ENCODE measurements around the gene ABITRAM.
"Not testable (repeated sequence)": the region's sequence is repeated elsewhere in the genome, so short reads cannot be mapped to it uniquely, and the experiment has no call there.

Gene ABITRAM

DNA sequence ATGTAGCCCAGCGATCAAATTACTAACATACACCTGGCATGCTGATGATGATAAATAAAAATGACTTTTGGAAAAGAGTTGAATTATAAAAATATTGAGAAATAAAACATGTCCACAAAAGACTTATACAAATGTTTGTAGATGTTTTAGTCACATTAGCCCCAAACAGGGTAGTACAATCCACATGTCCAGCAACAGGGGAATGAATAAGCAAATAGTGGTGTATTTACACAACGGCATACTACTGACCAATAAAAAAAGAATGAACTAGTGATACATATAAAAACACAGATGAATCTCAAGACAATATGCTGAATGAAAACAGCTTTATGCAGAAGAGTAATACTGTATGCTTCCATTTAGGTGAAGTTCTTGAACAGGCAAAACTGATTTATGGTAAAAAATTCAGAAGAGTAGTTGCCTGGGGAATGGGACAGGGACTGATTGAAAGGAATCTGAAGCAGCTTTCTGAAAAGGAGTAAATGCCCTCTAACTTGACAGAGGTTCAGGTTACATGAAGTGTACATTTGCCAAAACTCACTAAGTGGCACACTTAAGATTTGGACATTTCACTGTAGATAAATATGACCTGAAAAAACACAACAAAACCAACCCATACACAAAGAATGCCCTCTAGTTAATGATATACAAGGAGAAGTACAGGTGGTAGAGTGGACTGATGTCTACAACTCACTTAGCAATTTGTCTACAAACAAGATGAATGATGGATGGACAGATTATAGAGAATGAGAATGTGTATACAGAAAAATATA, 36.7 kb upstream of the ABITRAM start:
- no peak for DNase-seq (ENCODE audit: low read depth)
- H3K4me3 ChIP-seq (ENCODE audit: control insufficient read depth, low read depth, low read length) = no peak overlapping the region
- TF ChIP-seq, protein P1, sequence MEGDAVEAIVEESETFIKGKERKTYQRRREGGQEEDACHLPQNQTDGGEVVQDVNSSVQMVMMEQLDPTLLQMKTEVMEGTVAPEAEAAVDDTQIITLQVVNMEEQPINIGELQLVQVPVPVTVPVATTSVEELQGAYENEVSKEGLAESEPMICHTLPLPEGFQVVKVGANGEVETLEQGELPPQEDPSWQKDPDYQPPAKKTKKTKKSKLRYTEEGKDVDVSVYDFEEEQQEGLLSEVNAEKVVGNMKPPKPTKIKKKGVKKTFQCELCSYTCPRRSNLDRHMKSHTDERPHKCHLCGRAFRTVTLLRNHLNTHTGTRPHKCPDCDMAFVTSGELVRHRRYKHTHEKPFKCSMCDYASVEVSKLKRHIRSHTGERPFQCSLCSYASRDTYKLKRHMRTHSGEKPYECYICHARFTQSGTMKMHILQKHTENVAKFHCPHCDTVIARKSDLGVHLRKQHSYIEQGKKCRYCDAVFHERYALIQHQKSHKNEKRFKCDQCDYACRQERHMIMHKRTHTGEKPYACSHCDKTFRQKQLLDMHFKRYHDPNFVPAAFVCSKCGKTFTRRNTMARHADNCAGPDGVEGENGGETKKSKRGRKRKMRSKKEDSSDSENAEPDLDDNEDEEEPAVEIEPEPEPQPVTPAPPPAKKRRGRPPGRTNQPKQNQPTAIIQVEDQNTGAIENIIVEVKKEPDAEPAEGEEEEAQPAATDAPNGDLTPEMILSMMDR (IDR thresholded peaks at IDR 0.05; ENCODE audit: control insufficient read depth, insufficient read depth, low read depth, low read length, missing control alignments) = no peak

DNA sequence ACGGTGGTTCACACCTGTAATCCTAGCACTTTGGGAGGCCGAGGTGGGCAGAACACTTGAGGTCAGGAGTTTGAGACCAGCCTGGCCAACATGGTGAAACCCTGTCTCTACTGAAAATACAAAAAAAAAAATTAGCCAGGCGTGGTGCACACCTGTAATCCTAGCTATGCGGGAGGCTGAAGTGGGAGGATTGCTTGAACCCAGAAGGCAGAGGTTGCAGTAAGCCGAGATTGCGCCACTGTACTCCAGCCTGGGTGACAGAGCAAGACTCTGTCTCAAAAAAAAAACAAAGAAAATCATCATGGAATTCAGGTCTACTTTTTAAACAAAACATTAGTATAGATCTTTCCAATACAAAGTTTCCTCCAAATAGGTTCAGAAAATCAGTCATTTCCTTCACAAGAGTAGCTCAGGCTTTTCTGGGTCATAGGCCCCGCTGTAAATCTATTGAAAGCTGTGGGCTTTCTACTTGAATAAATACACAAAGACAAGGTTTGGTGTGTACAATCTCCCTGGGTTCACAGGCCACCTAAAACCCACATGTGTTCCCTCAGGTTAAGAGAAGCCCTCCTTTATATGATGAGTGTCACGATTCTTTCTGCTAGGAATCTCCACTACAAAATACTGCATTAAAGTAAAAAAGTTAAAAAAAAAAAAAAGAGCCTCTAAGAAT, 35.0 kb upstream of the ABITRAM start:
- not testable (repeated sequence) for DNase-seq (ENCODE audit: low read depth); H3K4me3 ChIP-seq (ENCODE audit: control insufficient read depth, low read depth, low read length)

DNA sequence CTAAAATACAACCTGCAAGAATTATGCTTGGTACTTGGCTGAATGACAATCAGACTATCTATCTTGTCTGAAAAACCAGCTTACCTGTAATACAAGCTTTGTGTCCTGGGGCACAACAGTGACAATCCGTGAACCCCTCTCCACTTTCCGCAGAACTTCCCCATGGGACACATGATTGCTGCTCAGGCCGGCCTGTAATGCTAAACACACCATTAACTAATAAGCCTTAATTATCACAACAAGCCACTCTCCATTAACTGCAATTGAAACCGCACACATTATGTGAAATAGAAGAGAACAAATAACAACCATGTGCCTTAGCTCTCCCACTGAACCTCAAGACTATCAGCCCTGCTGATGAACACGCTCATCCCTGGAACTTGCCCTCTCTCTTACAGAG, 34.0 kb upstream of the ABITRAM start:
- TF ChIP-seq, protein P1 (IDR thresholded peaks at IDR 0.05; ENCODE audit: control insufficient read depth, insufficient read depth, low read depth, low read length, missing control alignments) = no peak
- no peak overlapping the region for H3K4me3 ChIP-seq (ENCODE audit: control insufficient read depth, low read depth, low read length)
- DNase-seq (ENCODE audit: low read depth) = no peak

DNA sequence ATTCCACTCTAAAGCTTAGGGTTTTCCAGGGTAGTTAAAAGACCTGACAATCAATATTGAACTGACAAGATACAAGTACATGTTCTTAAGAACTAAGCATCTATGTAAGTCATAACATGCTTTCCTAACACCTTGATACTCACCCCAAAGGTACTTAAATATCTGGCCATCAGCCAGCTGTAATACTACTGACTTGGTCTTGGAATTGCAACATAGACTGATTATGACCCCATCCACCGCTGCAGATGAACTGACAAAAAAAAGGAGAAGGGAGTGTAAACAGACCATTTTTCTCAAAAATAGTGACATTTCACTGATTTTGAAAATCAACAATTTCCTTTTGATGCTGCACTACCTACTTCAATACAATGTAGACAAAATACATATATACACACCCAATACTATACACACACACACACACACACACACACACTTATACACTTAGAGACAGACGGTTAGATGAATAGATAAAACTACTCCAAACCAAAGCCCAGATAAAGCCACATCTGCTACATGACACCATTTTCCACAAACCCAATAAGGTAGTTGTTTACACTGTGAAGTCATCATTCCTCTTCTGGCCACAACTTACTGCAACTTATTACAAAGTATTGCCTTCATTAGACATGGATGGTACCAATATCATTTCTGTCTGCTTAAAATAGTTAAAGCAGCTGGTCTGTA, 30.6 kb upstream of the ABITRAM start:
- no peak overlapping the region for H3K4me3 ChIP-seq (ENCODE audit: control insufficient read depth, low read depth, low read length)
- no peak for DNase-seq (ENCODE audit: low read depth)
- TF ChIP-seq, protein P1 (IDR thresholded peaks at IDR 0.05; ENCODE audit: control insufficient read depth, insufficient read depth, low read depth, low read length, missing control alignments) = no peak

DNA sequence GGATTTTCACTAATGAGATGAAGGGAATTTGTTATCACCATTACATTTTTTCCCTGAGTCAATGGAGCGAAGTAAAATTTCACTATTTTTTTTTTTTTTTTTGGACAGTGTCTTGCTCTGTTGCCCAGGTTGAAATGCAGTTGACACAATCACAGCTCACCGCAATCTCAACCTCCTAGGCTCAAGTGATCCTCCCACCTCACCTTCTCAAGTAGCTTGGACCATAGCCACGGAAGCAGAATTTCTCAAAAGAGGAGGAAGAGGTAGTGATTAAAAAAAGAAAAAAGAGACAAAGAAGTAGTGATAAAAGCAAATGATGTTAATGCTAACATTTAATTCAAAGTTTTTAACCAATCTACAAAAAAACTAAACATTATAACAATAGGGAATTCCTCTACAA, 30.0 kb upstream of the ABITRAM start:
- TF ChIP-seq, protein P1 (IDR thresholded peaks at IDR 0.05; ENCODE audit: control insufficient read depth, insufficient read depth, low read depth, low read length, missing control alignments) = no peak
- no peak for DNase-seq (ENCODE audit: low read depth)
- no peak overlapping the region for H3K4me3 ChIP-seq (ENCODE audit: control insufficient read depth, low read depth, low read length)

DNA sequence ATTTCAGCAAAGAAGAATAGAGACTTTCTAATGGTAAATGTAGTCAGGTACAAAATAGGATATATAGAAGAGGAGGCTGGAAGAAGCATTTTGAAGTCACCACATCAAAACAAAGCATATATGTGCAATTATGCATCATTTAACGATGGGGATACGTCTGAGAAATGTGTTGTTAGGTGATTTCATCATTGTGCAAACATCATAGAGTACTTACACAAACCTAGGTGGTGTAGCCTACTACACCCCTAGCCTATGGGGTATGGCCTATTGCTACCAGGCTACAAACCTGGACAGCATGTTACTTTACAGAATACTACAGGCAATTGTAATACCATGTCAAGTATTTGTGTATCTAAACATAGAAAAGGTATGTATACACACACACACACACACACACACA, 28.7 kb upstream of the ABITRAM start:
- no peak for DNase-seq (ENCODE audit: low read depth)
- TF ChIP-seq, protein P1 (IDR thresholded peaks at IDR 0.05; ENCODE audit: control insufficient read depth, insufficient read depth, low read depth, low read length, missing control alignments) = no peak
- no peak overlapping the region for H3K4me3 ChIP-seq (ENCODE audit: control insufficient read depth, low read depth, low read length)

DNA sequence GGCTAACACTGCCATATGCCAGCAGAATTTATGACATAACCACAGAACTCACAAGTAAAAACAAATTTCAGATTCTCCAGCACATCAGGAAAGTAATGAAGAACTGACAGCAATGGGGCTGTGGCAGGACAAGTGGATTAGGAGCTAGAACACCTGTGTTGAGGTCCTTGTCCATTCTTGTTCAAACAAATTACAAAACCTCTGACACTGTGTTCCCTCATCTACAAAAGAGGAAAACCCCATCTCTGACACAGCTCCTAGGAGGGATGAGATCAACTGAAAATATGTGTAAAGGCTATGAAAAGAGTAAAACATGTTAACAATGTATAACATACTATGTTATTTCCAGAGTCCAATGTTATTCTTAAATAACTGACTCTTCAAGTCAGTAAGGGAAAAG, 23.8 kb upstream of the ABITRAM start:
- TF ChIP-seq, protein P1 (IDR thresholded peaks at IDR 0.05; ENCODE audit: control insufficient read depth, insufficient read depth, low read depth, low read length, missing control alignments) = no peak
- H3K4me3 ChIP-seq (ENCODE audit: control insufficient read depth, low read depth, low read length) = no peak overlapping the region
- no peak for DNase-seq (ENCODE audit: low read depth)
